Cardiac fibroblast (primary cell): ENCODE measurements around the gene STH.
A peak's percentile ranks its signal among the peaks of the same experiment; 100 is the strongest.
"Not testable (repeated sequence)": the region's sequence is repeated elsewhere in the genome, so short reads cannot be mapped to it uniquely, and the experiment has no call there.

Source experiments
- DNase-seq, 2 donors: peaks; one replicate each; pipeline versions ENCODE4 v3.0.0 to v3.0.0-alpha.2; 2010; ENCODE audit warnings: low read depth in 2 of 2
- H3K4me3 ChIP-seq, 2 donors: replicated peaks in 1 of 2; 1 replicate in 1 of 2; 2 replicates in 1 of 2; pipeline ENCODE4 v1.5.1; 2011; ENCODE audit warnings: low read depth in 2 of 2, low read length in 2 of 2, mild to moderate bottlenecking in 2 of 2, moderate library complexity in 1 of 2
- TF ChIP-seq, protein P1 (sequence below): IDR thresholded peaks from one replicate; pipeline ENCODE4 v1.5.1; 2011; ENCODE audit warnings: low read depth, mild to moderate bottlenecking, low read length, inconsistent platforms

STH gene

DNA sequence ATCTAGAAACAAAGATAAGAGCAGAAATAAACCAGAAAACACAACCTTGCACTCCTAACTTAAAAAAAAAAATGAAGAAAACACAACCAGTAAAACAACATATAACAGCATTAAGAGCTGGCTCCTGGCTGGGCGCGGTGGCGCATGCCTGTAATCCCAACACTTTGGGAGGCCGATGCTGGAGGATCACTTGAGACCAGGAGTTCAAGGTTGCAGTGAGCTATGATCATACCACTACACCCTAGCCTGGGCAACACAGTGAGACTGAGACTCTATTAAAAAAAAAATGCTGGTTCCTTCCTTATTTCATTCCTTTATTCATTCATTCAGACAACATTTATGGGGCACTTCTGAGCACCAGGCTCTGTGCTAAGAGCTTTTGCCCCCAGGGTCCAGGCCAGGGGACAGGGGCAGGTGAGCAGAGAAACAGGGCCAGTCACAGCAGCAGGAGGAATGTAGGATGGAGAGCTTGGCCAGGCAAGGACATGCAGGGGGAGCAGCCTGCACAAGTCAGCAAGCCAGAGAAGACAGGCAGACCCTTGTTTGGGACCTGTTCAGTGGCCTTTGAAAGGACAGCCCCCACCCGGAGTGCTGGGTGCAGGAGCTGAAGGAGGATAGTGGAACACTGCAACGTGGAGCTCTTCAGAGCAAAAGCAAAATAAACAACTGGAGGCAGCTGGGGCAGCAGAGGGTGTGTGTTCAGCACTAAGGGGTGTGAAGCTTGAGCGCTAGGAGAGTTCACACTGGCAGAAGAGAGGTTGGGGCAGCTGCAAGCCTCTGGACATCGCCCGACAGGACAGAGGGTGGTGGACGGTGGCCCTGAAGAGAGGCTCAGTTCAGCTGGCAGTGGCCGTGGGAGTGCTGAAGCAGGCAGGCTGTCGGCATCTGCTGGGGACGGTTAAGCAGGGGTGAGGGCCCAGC is 2.6 kb downstream of the STH start:
- no peak for DNase-seq
- TF ChIP-seq, protein P1, sequence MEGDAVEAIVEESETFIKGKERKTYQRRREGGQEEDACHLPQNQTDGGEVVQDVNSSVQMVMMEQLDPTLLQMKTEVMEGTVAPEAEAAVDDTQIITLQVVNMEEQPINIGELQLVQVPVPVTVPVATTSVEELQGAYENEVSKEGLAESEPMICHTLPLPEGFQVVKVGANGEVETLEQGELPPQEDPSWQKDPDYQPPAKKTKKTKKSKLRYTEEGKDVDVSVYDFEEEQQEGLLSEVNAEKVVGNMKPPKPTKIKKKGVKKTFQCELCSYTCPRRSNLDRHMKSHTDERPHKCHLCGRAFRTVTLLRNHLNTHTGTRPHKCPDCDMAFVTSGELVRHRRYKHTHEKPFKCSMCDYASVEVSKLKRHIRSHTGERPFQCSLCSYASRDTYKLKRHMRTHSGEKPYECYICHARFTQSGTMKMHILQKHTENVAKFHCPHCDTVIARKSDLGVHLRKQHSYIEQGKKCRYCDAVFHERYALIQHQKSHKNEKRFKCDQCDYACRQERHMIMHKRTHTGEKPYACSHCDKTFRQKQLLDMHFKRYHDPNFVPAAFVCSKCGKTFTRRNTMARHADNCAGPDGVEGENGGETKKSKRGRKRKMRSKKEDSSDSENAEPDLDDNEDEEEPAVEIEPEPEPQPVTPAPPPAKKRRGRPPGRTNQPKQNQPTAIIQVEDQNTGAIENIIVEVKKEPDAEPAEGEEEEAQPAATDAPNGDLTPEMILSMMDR = no peak
- no peak overlapping the region for H3K4me3 ChIP-seq

GRCh38 chr17:46002311-46002972 is 3.4 kb downstream of the STH start:
- peak; percentile 68 to 69 for DNase-seq
- no peak overlapping the region for H3K4me3 ChIP-seq
- TF ChIP-seq, protein P1 = peak; percentile 86

- DNase-seq = no peak
- TF ChIP-seq, protein P1 = no peak
- no peak overlapping the region for H3K4me3 ChIP-seq
Observed at GRCh38 chr17:46002973-46003316, 3.9 kb downstream of the STH start.

DNA sequence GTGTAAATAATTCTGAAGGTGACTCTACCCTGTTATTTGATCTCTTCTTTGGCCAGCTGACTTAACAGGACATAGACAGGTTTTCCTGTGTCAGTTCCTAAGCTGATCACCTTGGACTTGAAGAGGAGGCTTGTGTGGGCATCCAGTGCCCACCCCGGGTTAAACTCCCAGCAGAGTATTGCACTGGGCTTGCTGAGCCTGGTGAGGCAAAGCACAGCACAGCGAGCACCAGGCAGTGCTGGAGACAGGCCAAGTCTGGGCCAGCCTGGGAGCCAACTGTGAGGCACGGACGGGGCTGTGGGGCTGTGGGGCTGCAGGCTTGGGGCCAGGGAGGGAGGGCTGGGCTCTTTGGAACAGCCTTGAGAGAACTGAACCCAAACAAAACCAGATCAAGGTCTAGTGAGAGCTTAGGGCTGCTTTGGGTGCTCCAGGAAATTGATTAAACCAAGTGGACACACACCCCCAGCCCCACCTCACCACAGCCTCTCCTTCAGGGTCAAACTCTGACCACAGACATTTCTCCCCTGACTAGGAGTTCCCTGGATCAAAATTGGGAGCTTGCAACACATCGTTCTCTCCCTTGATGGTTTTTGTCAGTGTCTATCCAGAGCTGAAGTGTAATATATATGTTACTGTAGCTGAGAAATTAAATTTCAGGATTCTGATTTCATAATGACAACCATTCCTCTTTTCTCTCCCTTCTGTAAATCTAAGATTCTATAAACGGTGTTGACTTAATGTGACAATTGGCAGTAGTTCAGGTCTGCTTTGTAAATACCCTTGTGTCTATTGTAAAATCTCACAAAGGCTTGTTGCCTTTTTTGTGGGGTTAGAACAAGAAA is 5.1 kb downstream of the STH start:
- DNase-seq = peak in 1 of 2 donors; percentile 46
- H3K4me3 ChIP-seq = no peak overlapping the region
- TF ChIP-seq, protein P1 = no peak

GRCh38 chr17:46006082-46006481 is 7.0 kb downstream of the STH start:
- not testable (repeated sequence) for DNase-seq, H3K4me3 ChIP-seq

DNA sequence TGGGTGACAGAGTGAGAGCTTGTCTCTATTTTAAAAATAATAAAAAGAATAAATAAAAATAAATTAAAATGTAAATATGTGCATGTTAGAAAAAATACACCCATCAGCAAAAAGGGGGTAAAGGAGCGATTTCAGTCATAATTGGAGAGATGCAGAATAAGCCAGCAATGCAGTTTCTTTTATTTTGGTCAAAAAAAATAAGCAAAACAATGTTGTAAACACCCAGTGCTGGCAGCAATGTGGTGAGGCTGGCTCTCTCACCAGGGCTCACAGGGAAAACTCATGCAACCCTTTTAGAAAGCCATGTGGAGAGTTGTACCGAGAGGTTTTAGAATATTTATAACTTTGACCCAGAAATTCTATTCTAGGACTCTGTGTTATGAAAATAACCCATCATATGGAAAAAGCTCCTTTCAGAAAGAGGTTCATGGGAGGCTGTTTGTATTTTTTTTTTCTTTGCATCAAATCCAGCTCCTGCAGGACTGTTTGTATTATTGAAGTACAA is 8.5 kb downstream of the STH start:
- TF ChIP-seq, protein P1 = no peak
- DNase-seq = no peak
- H3K4me3 ChIP-seq = no peak overlapping the region
